HG03108 (cell line): Measurements from ENCODE around the gene LRMDA.

Experiments
- ATAC-seq: cut with Tn5 transposase; IDR thresholded peaks from one replicate; pipeline ENCODE4 v1.9.1; 2021; ENCODE audit warnings: moderate library complexity; ENCODE audit not compliant: unreplicated experiment

Gene LRMDA

GRCh38 chr10:75962395-75963061 is 531.1 kb downstream of the LRMDA start:
- ATAC-seq, result no peak

GRCh38 chr10:75967491-75967890 is 536.1 kb downstream of the LRMDA start:
- ATAC-seq, result no peak

GRCh38 chr10:75969031-75969430 is 537.6 kb downstream of the LRMDA start:
- no peak for ATAC-seq

- no peak for ATAC-seq
Observed at GRCh38 chr10:75971402-75972211, 540.2 kb downstream of the LRMDA start.

- no peak for ATAC-seq
Observed at GRCh38 chr10:75972491-75973276, 541.3 kb downstream of the LRMDA start.

GRCh38 chr10:75974080-75974479 is 542.7 kb downstream of the LRMDA start:
- ATAC-seq, result no peak

- ATAC-seq, result no peak
Observed at GRCh38 chr10:75976681-75977080, 545.3 kb downstream of the LRMDA start.

- ATAC-seq, result no peak
Observed at GRCh38 chr10:75977139-75977538, 545.7 kb downstream of the LRMDA start.

- ATAC-seq, result no peak
Observed at GRCh38 chr10:75978213-75978612, 546.8 kb downstream of the LRMDA start.

- no peak for ATAC-seq
Observed at GRCh38 chr10:75980419-75981002, 549.1 kb downstream of the LRMDA start.

- ATAC-seq, result no peak
Observed at GRCh38 chr10:75982611-75983369, 551.4 kb downstream of the LRMDA start.

- no peak for ATAC-seq
Observed at GRCh38 chr10:75984067-75984466, 552.6 kb downstream of the LRMDA start.

GRCh38 chr10:75987616-75988015 is 556.2 kb downstream of the LRMDA start:
- no peak for ATAC-seq

GRCh38 chr10:75994357-75995040 is 563.1 kb downstream of the LRMDA start:
- no peak for ATAC-seq

GRCh38 chr10:75995041-75995430 is 563.6 kb downstream of the LRMDA start:
- no peak for ATAC-seq

- no peak for ATAC-seq
Observed at GRCh38 chr10:75995720-75996119, 564.3 kb downstream of the LRMDA start.

- ATAC-seq, result no peak
Observed at GRCh38 chr10:75999001-75999400, 567.6 kb downstream of the LRMDA start.

- no peak for ATAC-seq
Observed at GRCh38 chr10:75999515-76000209, 568.2 kb downstream of the LRMDA start.

- ATAC-seq, result no peak
Observed at GRCh38 chr10:76000550-76000949, 569.1 kb downstream of the LRMDA start.
